ENCODE measurements around the gene CNNM3.

DNA sequence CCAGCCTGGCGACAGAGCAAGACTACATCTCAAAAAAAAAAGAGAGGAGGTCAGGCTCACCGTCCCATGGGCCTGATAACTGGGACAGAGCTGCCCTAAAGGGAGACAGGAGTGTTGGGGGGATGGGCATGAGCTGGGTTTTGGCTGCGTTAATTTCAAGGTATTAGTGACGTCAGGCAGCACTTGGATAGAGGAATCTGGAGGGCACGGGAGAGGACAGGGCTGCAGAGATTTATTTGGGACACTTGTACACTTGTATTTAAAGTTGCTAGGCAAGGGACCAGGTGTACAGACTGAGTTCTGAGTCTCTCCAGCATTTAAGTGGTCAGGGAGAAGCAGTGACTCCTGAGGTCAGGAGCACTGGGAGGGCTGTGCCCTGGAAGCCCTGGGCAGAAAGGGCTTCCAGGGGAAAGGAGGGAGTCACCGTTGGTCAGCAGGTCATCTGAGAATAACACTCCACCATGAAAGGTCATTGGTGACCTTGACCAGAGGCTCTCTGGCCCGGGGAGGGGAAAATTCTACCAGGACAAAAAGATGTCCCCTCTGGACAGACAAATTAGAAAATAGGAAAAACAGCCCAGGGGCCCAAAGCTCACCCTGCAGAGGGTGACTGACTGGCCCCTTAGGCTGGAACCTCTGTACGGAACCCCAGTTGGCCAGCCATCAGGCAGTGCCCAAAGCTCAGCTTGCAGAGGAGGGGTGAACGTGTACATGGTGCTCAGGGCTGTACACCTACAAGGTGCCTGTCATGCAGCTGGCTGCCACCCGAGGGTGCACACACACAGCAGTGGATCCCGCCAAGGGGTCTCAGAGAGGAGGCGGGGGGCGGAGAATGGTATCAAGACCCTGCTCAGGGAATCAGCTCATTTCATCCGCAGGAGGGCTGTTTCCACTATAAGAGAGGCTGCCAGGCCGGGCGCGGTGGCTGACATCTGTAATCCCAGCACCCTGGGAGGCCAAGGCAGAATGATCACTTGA lies 23.0 kb upstream of the CNNM3 start:
- TF ChIP-seq, protein P1, sequence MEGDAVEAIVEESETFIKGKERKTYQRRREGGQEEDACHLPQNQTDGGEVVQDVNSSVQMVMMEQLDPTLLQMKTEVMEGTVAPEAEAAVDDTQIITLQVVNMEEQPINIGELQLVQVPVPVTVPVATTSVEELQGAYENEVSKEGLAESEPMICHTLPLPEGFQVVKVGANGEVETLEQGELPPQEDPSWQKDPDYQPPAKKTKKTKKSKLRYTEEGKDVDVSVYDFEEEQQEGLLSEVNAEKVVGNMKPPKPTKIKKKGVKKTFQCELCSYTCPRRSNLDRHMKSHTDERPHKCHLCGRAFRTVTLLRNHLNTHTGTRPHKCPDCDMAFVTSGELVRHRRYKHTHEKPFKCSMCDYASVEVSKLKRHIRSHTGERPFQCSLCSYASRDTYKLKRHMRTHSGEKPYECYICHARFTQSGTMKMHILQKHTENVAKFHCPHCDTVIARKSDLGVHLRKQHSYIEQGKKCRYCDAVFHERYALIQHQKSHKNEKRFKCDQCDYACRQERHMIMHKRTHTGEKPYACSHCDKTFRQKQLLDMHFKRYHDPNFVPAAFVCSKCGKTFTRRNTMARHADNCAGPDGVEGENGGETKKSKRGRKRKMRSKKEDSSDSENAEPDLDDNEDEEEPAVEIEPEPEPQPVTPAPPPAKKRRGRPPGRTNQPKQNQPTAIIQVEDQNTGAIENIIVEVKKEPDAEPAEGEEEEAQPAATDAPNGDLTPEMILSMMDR (conservative IDR thresholded peaks at IDR 0.05) = no peak
- TF ChIP-seq ZFX (IDR thresholded peaks at IDR 0.05) = no peak

All from C4-2B (cell line).